Measurements from ENCODE around the gene OSER1. TPM values are rescaled to one million over a fixed set of nuclear protein-coding genes. Genes with fewer than 3 reads are reported as not detected.
"Not testable (repeated sequence)": the region's sequence is repeated elsewhere in the genome, so short reads cannot be mapped to it uniquely, and the experiment has no call there.

The OSER1 gene
- total RNA-seq, 1 experiment from 2014 or later = 50.5 TPM

DNA sequence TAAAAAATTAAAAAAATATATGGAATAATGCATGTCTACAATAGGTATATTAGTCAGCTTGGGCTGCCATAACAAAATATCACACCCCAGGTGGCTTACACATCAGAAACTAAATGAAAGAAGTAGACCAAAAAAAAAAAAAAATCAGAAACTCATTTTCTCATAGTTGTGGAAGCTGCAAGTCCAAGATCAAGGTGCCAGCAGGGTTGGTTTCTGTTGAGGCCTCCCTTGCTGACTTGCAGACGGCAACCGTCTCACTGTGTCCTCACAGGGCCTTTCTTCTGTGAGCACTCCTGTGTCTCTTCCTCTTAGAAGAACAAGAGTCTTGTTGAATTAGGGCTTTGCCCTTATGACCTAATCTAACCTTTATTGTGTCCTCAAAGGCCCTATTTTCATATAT lies 25.1 kb upstream of the OSER1 start:
- Histone ChIP-seq H3K27me3 (replicated peaks; ENCODE audit: insufficient read depth, low read depth, low read length, poor library complexity) (no peaks in the 10 kb centered on the region), H3K4me3 (ENCODE audit: low read depth, low read length, poor library complexity, severe bottlenecking) (no peak overlapping the region), H3K9me3 (ENCODE audit: low read depth, low read length, poor library complexity, severe bottlenecking) (no peaks in the 10 kb centered on the region), H3K4me1 (ENCODE audit: insufficient read depth, low read length, poor library complexity, severe bottlenecking) (no peaks in the 10 kb centered on the region), H3K27ac (ENCODE audit: low read depth, low read length, poor library complexity, severe bottlenecking) (no peak overlapping the region), H3K36me3 (ENCODE audit: insufficient read depth, low read length, poor library complexity, severe bottlenecking) (no peaks in the 10 kb centered on the region)
- DNase-seq (ENCODE audit: low spot score) = no peak
- no TSS peak for BruUV-seq (replicated peaks)
- POLR2A ChIA-PET (ENCODE audit: low non-redundant PET) = no interaction called here
- TF ChIP-seq, protein P1, sequence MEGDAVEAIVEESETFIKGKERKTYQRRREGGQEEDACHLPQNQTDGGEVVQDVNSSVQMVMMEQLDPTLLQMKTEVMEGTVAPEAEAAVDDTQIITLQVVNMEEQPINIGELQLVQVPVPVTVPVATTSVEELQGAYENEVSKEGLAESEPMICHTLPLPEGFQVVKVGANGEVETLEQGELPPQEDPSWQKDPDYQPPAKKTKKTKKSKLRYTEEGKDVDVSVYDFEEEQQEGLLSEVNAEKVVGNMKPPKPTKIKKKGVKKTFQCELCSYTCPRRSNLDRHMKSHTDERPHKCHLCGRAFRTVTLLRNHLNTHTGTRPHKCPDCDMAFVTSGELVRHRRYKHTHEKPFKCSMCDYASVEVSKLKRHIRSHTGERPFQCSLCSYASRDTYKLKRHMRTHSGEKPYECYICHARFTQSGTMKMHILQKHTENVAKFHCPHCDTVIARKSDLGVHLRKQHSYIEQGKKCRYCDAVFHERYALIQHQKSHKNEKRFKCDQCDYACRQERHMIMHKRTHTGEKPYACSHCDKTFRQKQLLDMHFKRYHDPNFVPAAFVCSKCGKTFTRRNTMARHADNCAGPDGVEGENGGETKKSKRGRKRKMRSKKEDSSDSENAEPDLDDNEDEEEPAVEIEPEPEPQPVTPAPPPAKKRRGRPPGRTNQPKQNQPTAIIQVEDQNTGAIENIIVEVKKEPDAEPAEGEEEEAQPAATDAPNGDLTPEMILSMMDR (conservative IDR thresholded peaks at IDR 0.05; ENCODE audit: low read depth, low read length) = no peak
- no peak for TF ChIP-seq EZH2 (IDR thresholded peaks at IDR 0.05; ENCODE audit: borderline replicate concordance, low read depth, low read length, poor library complexity, severe bottlenecking)
- CTCF ChIA-PET = no interaction called here
- intact Hi-C loops (cut with micrococcal nuclease; ENCODE audit: unreplicated experiment) = no loop called here

DNA sequence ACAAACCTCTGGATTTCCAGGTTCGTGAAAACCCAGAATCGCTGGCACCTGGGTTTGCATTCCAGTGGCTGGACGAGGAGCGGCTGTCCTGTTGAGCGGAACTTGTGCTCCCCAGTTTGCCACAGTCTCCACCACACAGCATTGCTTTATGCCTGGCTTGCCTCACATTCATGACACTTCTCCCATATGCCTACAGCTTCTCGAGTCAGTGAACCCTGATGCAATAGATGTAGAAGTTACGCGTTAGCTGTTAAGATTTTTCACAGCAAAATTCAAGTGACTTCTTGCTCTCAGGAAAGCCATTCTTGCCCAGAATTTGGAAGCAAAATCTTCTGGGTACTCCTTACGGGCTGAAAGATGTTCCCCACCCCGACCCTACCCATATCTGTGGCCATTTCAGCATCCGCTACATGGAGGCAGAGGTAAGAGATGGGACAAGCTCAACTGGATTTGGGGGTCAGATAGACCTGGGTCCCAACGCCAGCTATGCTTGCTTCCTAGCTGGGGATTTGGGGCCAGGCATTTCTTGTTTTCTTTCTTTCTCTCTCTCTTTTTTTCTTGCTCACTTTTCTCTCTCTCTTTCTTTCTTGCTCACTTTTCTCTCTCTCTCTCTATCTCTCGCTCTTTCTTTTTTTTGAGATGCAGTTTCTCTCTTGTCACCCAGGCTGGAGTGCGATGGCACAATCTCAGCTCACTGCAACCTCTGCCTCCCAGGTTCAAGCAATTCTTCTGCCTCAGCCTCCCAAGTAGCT lies 24.2 kb upstream of the OSER1 start:
- intact Hi-C loops (cut with micrococcal nuclease; ENCODE audit: unreplicated experiment) = no loop called here
- POLR2A ChIA-PET (ENCODE audit: low non-redundant PET) = interaction anchor here (0.6 kb wide), 1 partner anchor 1537 kb away, joined by 4 read pairs; no protein-coding TSS in a partner anchor
- TF ChIP-seq EZH2 (IDR thresholded peaks at IDR 0.05; ENCODE audit: borderline replicate concordance, low read depth, low read length, poor library complexity, severe bottlenecking) = no peak
- TF ChIP-seq, protein P1 (conservative IDR thresholded peaks at IDR 0.05; ENCODE audit: low read depth, low read length) = no peak
- BruUV-seq (replicated peaks) = no TSS peak
- DNase-seq (ENCODE audit: low spot score) = no peak
- no peaks in the 10 kb centered on the region for H3K4me1 ChIP-seq (ENCODE audit: insufficient read depth, low read length, poor library complexity, severe bottlenecking)
- no peak overlapping the region for H3K4me3 ChIP-seq (ENCODE audit: low read depth, low read length, poor library complexity, severe bottlenecking)
- H3K9me3 ChIP-seq (ENCODE audit: low read depth, low read length, poor library complexity, severe bottlenecking) = no peaks in the 10 kb centered on the region
- H3K27ac ChIP-seq (ENCODE audit: low read depth, low read length, poor library complexity, severe bottlenecking) = no peak overlapping the region
- CTCF ChIA-PET = no interaction called here
- H3K27me3 ChIP-seq (replicated peaks; ENCODE audit: insufficient read depth, low read depth, low read length, poor library complexity) = no peaks in the 10 kb centered on the region
- H3K36me3 ChIP-seq (ENCODE audit: insufficient read depth, low read length, poor library complexity, severe bottlenecking) = no peaks in the 10 kb centered on the region

DNA sequence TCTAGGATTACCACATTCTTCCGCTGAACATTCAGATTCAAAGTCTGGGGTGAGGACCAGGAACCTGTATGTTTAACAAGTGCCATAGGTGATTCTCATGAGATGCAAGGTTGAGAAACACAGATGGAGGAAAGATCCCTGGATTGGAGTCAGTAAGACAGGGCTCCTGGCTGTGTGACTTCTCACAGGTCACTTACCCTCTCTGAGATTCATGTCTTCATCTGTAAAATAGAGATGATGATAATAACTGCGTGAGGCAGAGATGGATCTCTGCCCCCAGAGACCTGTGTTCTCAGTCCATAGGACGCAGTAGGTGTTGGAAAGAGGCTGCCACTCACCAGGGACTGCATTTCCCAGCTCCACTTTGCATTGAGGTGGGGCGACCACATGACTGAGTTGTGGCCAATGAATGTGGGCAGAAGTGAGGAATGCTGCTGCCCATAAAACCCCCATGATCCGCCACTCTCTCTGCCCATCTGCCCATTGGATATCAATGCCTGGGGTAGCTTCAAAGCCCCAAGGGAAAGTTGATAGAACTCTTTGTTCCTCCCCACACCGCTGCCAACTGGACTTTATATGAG lies 23.0 kb upstream of the OSER1 start:
- no TSS peak for BruUV-seq (replicated peaks)
- H3K4me3 ChIP-seq (ENCODE audit: low read depth, low read length, poor library complexity, severe bottlenecking) = no peak overlapping the region
- intact Hi-C loops (cut with micrococcal nuclease; ENCODE audit: unreplicated experiment) = no loop called here
- no peak overlapping the region for H3K27ac ChIP-seq (ENCODE audit: low read depth, low read length, poor library complexity, severe bottlenecking)
- H3K9me3 ChIP-seq (ENCODE audit: low read depth, low read length, poor library complexity, severe bottlenecking) = no peaks in the 10 kb centered on the region
- no peaks in the 10 kb centered on the region for H3K4me1 ChIP-seq (ENCODE audit: insufficient read depth, low read length, poor library complexity, severe bottlenecking)
- no peak for DNase-seq (ENCODE audit: low spot score)
- H3K36me3 ChIP-seq (ENCODE audit: insufficient read depth, low read length, poor library complexity, severe bottlenecking) = no peaks in the 10 kb centered on the region
- POLR2A ChIA-PET (ENCODE audit: low non-redundant PET) = no interaction called here
- TF ChIP-seq, protein P1 (conservative IDR thresholded peaks at IDR 0.05; ENCODE audit: low read depth, low read length) = no peak
- TF ChIP-seq EZH2 (IDR thresholded peaks at IDR 0.05; ENCODE audit: borderline replicate concordance, low read depth, low read length, poor library complexity, severe bottlenecking) = no peak
- CTCF ChIA-PET = no interaction called here
- no peaks in the 10 kb centered on the region for H3K27me3 ChIP-seq (replicated peaks; ENCODE audit: insufficient read depth, low read depth, low read length, poor library complexity)

DNA sequence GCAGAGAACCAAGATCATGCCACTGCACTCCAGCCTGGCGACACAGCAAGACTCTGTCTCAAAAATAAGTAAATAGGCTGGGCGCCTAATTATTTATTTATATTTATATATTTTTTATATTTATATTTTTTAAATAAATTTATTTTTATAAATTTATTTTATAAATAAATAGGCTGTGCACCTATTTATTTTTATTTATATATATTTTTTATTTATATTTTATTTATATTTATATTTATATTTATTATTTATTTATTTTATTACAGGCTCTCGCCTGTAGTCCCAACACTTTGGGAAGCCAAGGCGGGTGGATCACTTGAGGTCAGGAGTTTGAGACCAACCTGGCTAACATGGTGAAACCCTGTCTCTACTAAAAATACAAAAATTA lies 21.9 kb upstream of the OSER1 start:
- H3K36me3 ChIP-seq (ENCODE audit: insufficient read depth, low read length, poor library complexity, severe bottlenecking); H3K27me3 ChIP-seq (replicated peaks; ENCODE audit: insufficient read depth, low read depth, low read length, poor library complexity); H3K9me3 ChIP-seq (ENCODE audit: low read depth, low read length, poor library complexity, severe bottlenecking); H3K4me1 ChIP-seq (ENCODE audit: insufficient read depth, low read length, poor library complexity, severe bottlenecking); CTCF ChIA-PET; DNase-seq (ENCODE audit: low spot score); H3K27ac ChIP-seq (ENCODE audit: low read depth, low read length, poor library complexity, severe bottlenecking); BruUV-seq (replicated peaks); intact Hi-C loops (cut with micrococcal nuclease; ENCODE audit: unreplicated experiment); H3K4me3 ChIP-seq (ENCODE audit: low read depth, low read length, poor library complexity, severe bottlenecking): not testable (repeated sequence)
- POLR2A ChIA-PET (ENCODE audit: low non-redundant PET) = interaction anchor here (0.6 kb wide), 1 partner anchor 785 kb away, joined by 6 read pairs; no protein-coding TSS in a partner anchor

Measured in A673 (cell line).